GM12878 (cell line): ENCODE measurements around the gene PRKCD. TPM values are rescaled to one million over a fixed set of nuclear protein-coding genes. Genes with fewer than 3 reads are reported as not detected.

ENCODE experiments used
- ATAC-seq: fragments of 200-7000 bp; cut with Tn5 transposase; 3 replicates; pipeline ENCODE4 v1.9.1; 2020; ENCODE audit warnings: mild to moderate bottlenecking, moderate library complexity
- BruUV-seq: library from RNA; stranded (reverse); fragments of 400-500 nt; replicated peaks from 2 replicates; lab custom pipeline; 2021; lab: Mats Ljungman, UMichigan
- CTCF ChIA-PET: fragments of 300-600 bp; sonication (Branson Sonifier 250); formaldehyde crosslinking; extraction: SDS; loops from one replicate; lab custom pipeline; 2021; ENCODE audit warnings: inconsistent platforms; lab: Yijun Ruan, JAX
- POLR2A ChIA-PET: fragments of 350-600 bp; formaldehyde crosslinking; extraction: SDS; loops from one replicate; lab custom pipeline; 2021; ENCODE audit warnings: inconsistent platforms; lab: Charles Lee
- RAD21 ChIA-PET: fragments of 300-600 bp; sonication (Branson Sonifier 250); formaldehyde crosslinking; loops from one replicate; lab custom pipeline; 2023; ENCODE audit warnings: antibody characterized with exemption; ENCODE audit not compliant: unreplicated experiment; lab: Charles Lee
- SMC1A ChIA-PET: fragments of 300-600 bp; sonication (Branson Sonifier 250); formaldehyde crosslinking; loops from one replicate; lab custom pipeline; 2023; ENCODE audit not compliant: unreplicated experiment, uncharacterized antibody; lab: Charles Lee
- DNase-seq: peaks from one replicate; pipeline ENCODE4 v3.0.0-alpha.2; 2011; ENCODE audit warnings: low read depth, low spot score
- FAIRE-seq: peaks from 3 replicates; lab custom pipeline; 2011; peaks lifted over from hg19 to GRCh38; lab: Jason Lieb, UNC
- H2AFZ ChIP-seq: 2 replicates; pipeline ENCODE4 v1.6.0; 2011; ENCODE audit warnings: low read depth, low read length, control low read depth; ENCODE audit not compliant: control insufficient read depth
- H3K27ac ChIP-seq: 2 replicates; pipeline ENCODE4 v1.5.1; 2011; ENCODE audit warnings: control low read depth; ENCODE audit not compliant: control insufficient read depth, insufficient read depth
- H3K27me3 ChIP-seq, 2 experiments: replicated peaks in 1 of 2; 2 replicates each; pipeline versions ENCODE4 v1.6.0 to v1.6.1; 2011; ENCODE audit warnings: low read length in 1 of 2; ENCODE audit not compliant: control insufficient read depth in 2 of 2, insufficient read depth in 2 of 2
- H3K36me3 ChIP-seq, 2 experiments: 2 replicates each; pipeline ENCODE4 v1.5.1; 2011; ENCODE audit warnings: low read length in 1 of 2; ENCODE audit not compliant: control insufficient read depth in 2 of 2, insufficient read depth in 2 of 2
- H3K4me1 ChIP-seq: 2 replicates; pipeline ENCODE4 v1.6.1; 2011; ENCODE audit warnings: mild to moderate bottlenecking, low read length, moderate library complexity, mixed read lengths; ENCODE audit not compliant: control insufficient read depth, insufficient read depth
- H3K4me2 ChIP-seq: 2 replicates; pipeline ENCODE4 v1.6.0; 2011; ENCODE audit warnings: control low read depth; ENCODE audit not compliant: control insufficient read depth, insufficient read depth
- H3K4me3 ChIP-seq: fragments of 200-600 bp; sonication (generic); 2 replicates; pipeline ENCODE4 v1.5.1; 2016
- H3K79me2 ChIP-seq: 2 replicates; pipeline ENCODE4 v1.6.0; 2011; ENCODE audit warnings: low read length; ENCODE audit not compliant: control insufficient read depth, insufficient read depth
- H3K9ac ChIP-seq: 2 replicates; pipeline ENCODE4 v1.8.0; 2011; ENCODE audit warnings: low read length, control low read depth, mixed read lengths; ENCODE audit not compliant: control insufficient read depth, insufficient read depth
- H3K9me3 ChIP-seq: replicated peaks from 3 replicates; pipeline ENCODE4 v1.5.1; 2011; ENCODE audit warnings: mild to moderate bottlenecking, low read length; ENCODE audit not compliant: control insufficient read depth, insufficient read depth
- H4K20me1 ChIP-seq: 2 replicates; pipeline ENCODE4 v1.6.0; 2011; ENCODE audit not compliant: control insufficient read depth, insufficient read depth
- EED ChIP-seq: sonication (generic); IDR thresholded peaks from 2 replicates; pipeline ENCODE4 v1.6.1; 2016; ENCODE audit warnings: antibody characterized with exemption, low read depth
- ESRRA ChIP-seq: IDR thresholded peaks from 2 replicates; pipeline ENCODE4 v1.6.1; 2012; ENCODE audit warnings: mild to moderate bottlenecking, low read length, improper control_type of control experiment
- IKZF2 ChIP-seq, 2 experiments: fragments of 450-650 bp; IDR thresholded peaks; 2 replicates each; pipeline ENCODE4 v1.6.1; 2017; ENCODE audit warnings: mild to moderate bottlenecking in 2 of 2, moderate library complexity in 2 of 2
- MEF2B ChIP-seq: fragments of 450-650 bp; IDR thresholded peaks from 2 replicates; pipeline ENCODE4 v1.6.1; 2018; ENCODE audit warnings: mild to moderate bottlenecking, moderate library complexity; ENCODE audit not compliant: partially characterized antibody, poor library complexity, severe bottlenecking
- NR2C1 ChIP-seq: fragments of 450-650 bp; IDR thresholded peaks from 2 replicates; pipeline ENCODE4 v1.6.1; 2017; ENCODE audit warnings: antibody characterized with exemption, mild to moderate bottlenecking, moderate library complexity
- SPI1 ChIP-seq: IDR thresholded peaks from 2 replicates; pipeline ENCODE4 v1.6.1; 2011; ENCODE audit warnings: low read depth, mild to moderate bottlenecking, low read length, moderate library complexity, borderline replicate concordance; ENCODE audit not compliant: insufficient read depth
- SREBF1 ChIP-seq: IDR thresholded peaks from 2 replicates; pipeline ENCODE4 v1.6.1; 2012; ENCODE audit warnings: mild to moderate bottlenecking, low read length
- STAT3 ChIP-seq: IDR thresholded peaks from 2 replicates; pipeline ENCODE4 v1.6.1; 2011; ENCODE audit warnings: low read depth, low read length, improper control_type of control experiment
- SUZ12 ChIP-seq: fragments of 200-600 bp; sonication (generic); IDR thresholded peaks from one replicate; pipeline ENCODE4 v1.6.1; 2018; ENCODE audit warnings: antibody characterized with exemption, mild to moderate bottlenecking; ENCODE audit not compliant: unreplicated experiment
- TCF3 ChIP-seq: IDR thresholded peaks from 2 replicates; pipeline ENCODE4 v1.6.1; 2012; ENCODE audit warnings: low read depth, mild to moderate bottlenecking, low read length, borderline replicate concordance; ENCODE audit not compliant: insufficient read depth
- ZBED1 ChIP-seq: IDR thresholded peaks from 2 replicates; pipeline ENCODE4 v1.6.1; 2016; ENCODE audit warnings: borderline replicate concordance
- ZNF217 ChIP-seq: fragments of 450-650 bp; IDR thresholded peaks from 2 replicates; pipeline ENCODE4 v1.6.1; 2017; ENCODE audit warnings: antibody characterized with exemption, mild to moderate bottlenecking
- WGBS: methylation state at CpG from one replicate; pipeline ENCODE4 v1.1.6; 2016; ENCODE audit warnings: low lambda C conversion rate; ENCODE audit not compliant: insufficient replicate concordance, insufficient coverage; ENCODE audit errors: missing lambda C conversion rate; 5-methylcytosine and 5-hydroxymethylcytosine counted together
- in situ Hi-C: fragments of 300-500 bp; cut with MboI; formaldehyde crosslinking; loops from 9 replicates; pipeline ENCODE4 v1.14.3; 2018; ENCODE audit warnings: mixed read lengths
- intact Hi-C: fragments of 100-400 bp; cut with micrococcal nuclease; formaldehyde crosslinking; loops from one replicate; pipeline ENCODE4 v1.14.2; 2022; ENCODE audit not compliant: unreplicated experiment
- polyA plus RNA-seq, 11 experiments: library from polyadenylated mRNA; depleted of rRNA in 4 of 11; unstranded in 6 of 11; stranded (reverse) in 5 of 11; fragments of >200 nt; fragmentation: Nextera tagmentation in 4 of 11; fragmentation: Illumina TruSeq in 1 of 11; extraction: Ambion mirVana in 4 of 11; extraction: Trizol in 1 of 11; gene quantifications; 1 replicate in 1 of 11; 2 replicates in 10 of 11; pipeline versions ENCODE4 v1.2.1 to v1.2.3, GENCODE V29; 2011 to 2016; ENCODE audit warnings: inconsistent platforms in 2 of 11, missing spikeins in 2 of 11, low read depth in 1 of 11
- total RNA-seq, 4 experiments: library from RNA; depleted of rRNA in 3 of 4; stranded (reverse); fragments of >200 nt in 3 of 4; fragmentation: Illumina TruSeq in 1 of 4; extraction: Trizol in 1 of 4; gene quantifications; 2 replicates each; pipeline versions ENCODE4 v1.2.1 to v1.2.3, GENCODE V29; 2013 to 2021
- TF ChIP-seq, protein P1 (sequence below): fragments of 450-650 bp; IDR thresholded peaks from 2 replicates; pipeline ENCODE4 v1.6.1; 2017; ENCODE audit warnings: mild to moderate bottlenecking, low read depth, inconsistent platforms; ENCODE audit not compliant: poor library complexity, severe bottlenecking
- TF ChIP-seq, protein P2 (sequence below): fragments of 450-650 bp; IDR thresholded peaks from 2 replicates; pipeline ENCODE4 v1.6.1; 2018; ENCODE audit warnings: mild to moderate bottlenecking, low read depth, moderate library complexity; ENCODE audit not compliant: partially characterized antibody
- TF ChIP-seq, protein P3 (sequence below): IDR thresholded peaks from 2 replicates; pipeline ENCODE4 v1.6.1; 2012; ENCODE audit warnings: low read depth, low read length, improper control_type of control experiment
- TF ChIP-seq, protein P4 (sequence below): fragments of 450-650 bp; IDR thresholded peaks from 2 replicates; pipeline ENCODE4 v1.6.1; 2016; ENCODE audit warnings: mild to moderate bottlenecking

PRKCD gene
- total and polyA plus RNA-seq, 10 of the 15 experiments (the other 5 are each of a cell fraction or from before 2014, with no cell fraction given), result 10.0 to 114 (median 42.4) TPM

DNA sequence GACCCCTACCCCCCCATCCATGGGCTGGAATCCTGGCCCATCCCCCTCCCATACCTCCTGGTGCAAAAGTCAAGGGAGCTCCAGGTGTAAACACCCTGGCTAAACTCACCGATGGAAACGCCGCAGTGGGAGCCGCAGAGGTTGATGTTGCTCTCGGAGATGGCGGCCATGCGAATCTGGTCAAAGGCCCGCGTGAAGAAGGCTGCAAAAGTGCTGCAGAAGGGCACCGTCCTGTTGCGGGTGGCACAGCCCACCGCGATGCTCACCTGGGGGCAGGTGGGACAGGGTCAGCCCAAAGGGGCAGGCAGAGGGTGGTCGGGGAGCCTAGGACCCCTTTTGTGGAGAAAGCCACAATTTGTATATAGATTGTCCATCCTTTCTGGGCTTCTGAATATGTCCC is 68.2 kb downstream of the PRKCD start:
- Histone ChIP-seq H3K9ac (no peak overlapping the region), H2AFZ (no peak overlapping the region), H3K27me3 (no peaks in the 10 kb centered on the region), H3K9me3 (no peaks in the 10 kb centered on the region), H3K36me3 (peaks cover 45 to 74% of the 10 kb centered on the region in 2 experiments; a peak in 3 of 4 replicates), H3K4me3 (no peak overlapping the region), H3K79me2 (no peaks in the 10 kb centered on the region), H3K4me1 (no peaks in the 10 kb centered on the region), H4K20me1 (no peaks in the 10 kb centered on the region; the same call in 1 of the 2 replicates), H3K27ac (no peak overlapping the region), H3K4me2 (no peak overlapping the region)
- POLR2A ChIA-PET, result no interaction called here
- no TSS peak for BruUV-seq
- no peak for DNase-seq
- WGBS, result 99% methylated on average over 14 of the region's 14 CpGs
- no peak for FAIRE-seq
- RAD21 ChIA-PET, result no interaction called here
- CTCF ChIA-PET, result no interaction called here
- intact Hi-C loops, result no loop called here
- ATAC-seq, result no peak
- in situ Hi-C loops, result no loop called here
- SMC1A ChIA-PET, result no interaction called here
- no peak for TF ChIP-seq MEF2B
- TF ChIP-seq, protein P1, sequence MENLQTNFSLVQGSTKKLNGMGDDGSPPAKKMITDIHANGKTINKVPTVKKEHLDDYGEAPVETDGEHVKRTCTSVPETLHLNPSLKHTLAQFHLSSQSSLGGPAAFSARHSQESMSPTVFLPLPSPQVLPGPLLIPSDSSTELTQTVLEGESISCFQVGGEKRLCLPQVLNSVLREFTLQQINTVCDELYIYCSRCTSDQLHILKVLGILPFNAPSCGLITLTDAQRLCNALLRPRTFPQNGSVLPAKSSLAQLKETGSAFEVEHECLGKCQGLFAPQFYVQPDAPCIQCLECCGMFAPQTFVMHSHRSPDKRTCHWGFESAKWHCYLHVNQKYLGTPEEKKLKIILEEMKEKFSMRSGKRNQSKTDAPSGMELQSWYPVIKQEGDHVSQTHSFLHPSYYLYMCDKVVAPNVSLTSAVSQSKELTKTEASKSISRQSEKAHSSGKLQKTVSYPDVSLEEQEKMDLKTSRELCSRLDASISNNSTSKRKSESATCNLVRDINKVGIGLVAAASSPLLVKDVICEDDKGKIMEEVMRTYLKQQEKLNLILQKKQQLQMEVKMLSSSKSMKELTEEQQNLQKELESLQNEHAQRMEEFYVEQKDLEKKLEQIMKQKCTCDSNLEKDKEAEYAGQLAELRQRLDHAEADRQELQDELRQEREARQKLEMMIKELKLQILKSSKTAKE, result no peak
- TF ChIP-seq ZBED1, result no peak
- no peak for TF ChIP-seq TCF3
- TF ChIP-seq, protein P2, sequence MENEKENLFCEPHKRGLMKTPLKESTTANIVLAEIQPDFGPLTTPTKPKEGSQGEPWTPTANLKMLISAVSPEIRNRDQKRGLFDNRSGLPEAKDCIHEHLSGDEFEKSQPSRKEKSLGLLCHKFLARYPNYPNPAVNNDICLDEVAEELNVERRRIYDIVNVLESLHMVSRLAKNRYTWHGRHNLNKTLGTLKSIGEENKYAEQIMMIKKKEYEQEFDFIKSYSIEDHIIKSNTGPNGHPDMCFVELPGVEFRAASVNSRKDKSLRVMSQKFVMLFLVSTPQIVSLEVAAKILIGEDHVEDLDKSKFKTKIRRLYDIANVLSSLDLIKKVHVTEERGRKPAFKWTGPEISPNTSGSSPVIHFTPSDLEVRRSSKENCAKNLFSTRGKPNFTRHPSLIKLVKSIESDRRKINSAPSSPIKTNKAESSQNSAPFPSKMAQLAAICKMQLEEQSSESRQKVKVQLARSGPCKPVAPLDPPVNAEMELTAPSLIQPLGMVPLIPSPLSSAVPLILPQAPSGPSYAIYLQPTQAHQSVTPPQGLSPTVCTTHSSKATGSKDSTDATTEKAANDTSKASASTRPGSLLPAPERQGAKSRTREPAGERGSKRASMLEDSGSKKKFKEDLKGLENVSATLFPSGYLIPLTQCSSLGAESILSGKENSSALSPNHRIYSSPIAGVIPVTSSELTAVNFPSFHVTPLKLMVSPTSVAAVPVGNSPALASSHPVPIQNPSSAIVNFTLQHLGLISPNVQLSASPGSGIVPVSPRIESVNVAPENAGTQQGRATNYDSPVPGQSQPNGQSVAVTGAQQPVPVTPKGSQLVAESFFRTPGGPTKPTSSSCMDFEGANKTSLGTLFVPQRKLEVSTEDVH, result no peak
- TF ChIP-seq SPI1, result no peak
- no peak for TF ChIP-seq IKZF2 (IDR thresholded peaks at IDR 0.05)
- no peak for TF ChIP-seq ESRRA
- TF ChIP-seq ZNF217, result no peak
- TF ChIP-seq STAT3, result no peak
- TF ChIP-seq, protein P3, sequence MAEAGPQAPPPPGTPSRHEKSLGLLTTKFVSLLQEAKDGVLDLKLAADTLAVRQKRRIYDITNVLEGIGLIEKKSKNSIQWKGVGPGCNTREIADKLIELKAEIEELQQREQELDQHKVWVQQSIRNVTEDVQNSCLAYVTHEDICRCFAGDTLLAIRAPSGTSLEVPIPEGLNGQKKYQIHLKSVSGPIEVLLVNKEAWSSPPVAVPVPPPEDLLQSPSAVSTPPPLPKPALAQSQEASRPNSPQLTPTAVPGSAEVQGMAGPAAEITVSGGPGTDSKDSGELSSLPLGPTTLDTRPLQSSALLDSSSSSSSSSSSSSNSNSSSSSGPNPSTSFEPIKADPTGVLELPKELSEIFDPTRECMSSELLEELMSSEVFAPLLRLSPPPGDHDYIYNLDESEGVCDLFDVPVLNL, result no peak
- no peak for TF ChIP-seq SREBF1
- no peak for TF ChIP-seq SUZ12
- TF ChIP-seq, protein P4, sequence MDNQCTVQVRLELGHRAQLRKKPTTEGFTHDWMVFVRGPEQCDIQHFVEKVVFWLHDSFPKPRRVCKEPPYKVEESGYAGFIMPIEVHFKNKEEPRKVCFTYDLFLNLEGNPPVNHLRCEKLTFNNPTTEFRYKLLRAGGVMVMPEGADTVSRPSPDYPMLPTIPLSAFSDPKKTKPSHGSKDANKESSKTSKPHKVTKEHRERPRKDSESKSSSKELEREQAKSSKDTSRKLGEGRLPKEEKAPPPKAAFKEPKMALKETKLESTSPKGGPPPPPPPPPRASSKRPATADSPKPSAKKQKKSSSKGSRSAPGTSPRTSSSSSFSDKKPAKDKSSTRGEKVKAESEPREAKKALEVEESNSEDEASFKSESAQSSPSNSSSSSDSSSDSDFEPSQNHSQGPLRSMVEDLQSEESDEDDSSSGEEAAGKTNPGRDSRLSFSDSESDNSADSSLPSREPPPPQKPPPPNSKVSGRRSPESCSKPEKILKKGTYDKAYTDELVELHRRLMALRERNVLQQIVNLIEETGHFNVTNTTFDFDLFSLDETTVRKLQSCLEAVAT, result no peak
- no peak for TF ChIP-seq EED
- TF ChIP-seq NR2C1, result no peak
